ENCODE data around the gene HOXA3.
A peak's percentile ranks its signal among the peaks of the same experiment; 100 is the strongest.

Gene HOXA3

GRCh38 chr7:27142580-27143022 lies 9.8 kb downstream of the HOXA3 start:
- DNase-seq: no peak

GRCh38 chr7:27141923-27142579 lies 10.3 kb downstream of the HOXA3 start:
- no peak for DNase-seq

GRCh38 chr7:27141137-27141922 lies 11.1 kb downstream of the HOXA3 start:
- DNase-seq: no peak

GRCh38 chr7:27140126-27140857 lies 12.1 kb downstream of the HOXA3 start:
- DNase-seq: no peak

DNA sequence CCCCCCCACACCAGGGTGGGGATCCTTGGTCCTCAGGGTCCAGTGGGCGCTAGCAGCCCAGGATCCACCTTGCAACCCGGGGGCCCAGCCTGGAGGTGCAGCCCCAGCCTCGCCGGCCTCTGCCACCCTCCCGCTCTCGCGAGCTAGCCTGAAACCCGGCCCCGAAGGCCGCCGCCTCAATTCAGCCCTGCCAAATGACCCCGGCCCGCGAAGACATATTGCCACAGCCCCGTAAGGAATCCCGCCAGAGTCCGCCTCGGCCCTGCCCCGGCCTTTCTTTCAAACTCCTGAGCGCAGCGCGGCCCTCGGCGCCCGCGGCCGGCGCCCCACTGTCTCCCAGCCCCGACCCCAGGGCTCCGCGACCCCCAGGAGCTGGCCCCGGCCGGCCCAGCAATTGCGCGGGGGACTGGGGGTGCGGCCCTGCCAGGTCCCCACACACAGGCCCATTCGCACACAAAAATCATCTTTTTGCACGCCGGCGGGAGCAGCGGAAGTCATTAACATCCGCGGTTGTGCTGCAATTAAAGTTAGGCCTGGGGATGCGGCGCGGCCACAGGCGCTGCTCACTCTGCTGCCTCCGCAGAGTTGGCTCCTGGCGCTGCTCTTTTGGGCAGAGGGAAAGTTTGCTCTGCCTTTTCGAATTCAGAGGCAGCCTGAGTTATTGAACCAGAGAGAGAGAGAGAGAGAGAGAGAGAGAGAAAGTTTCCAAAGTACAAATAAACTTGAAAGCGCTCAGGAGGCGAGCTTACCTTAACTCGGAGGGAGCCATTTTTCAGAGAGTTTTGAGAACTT lies 12.9 kb downstream of the HOXA3 start:
- no peak for DNase-seq

- DNase-seq: no peak
Observed at GRCh38 chr7:27138985-27139333, 13.4 kb downstream of the HOXA3 start.

- no peak for DNase-seq
Observed at GRCh38 chr7:27138472-27138871, 13.9 kb downstream of the HOXA3 start.

DNA sequence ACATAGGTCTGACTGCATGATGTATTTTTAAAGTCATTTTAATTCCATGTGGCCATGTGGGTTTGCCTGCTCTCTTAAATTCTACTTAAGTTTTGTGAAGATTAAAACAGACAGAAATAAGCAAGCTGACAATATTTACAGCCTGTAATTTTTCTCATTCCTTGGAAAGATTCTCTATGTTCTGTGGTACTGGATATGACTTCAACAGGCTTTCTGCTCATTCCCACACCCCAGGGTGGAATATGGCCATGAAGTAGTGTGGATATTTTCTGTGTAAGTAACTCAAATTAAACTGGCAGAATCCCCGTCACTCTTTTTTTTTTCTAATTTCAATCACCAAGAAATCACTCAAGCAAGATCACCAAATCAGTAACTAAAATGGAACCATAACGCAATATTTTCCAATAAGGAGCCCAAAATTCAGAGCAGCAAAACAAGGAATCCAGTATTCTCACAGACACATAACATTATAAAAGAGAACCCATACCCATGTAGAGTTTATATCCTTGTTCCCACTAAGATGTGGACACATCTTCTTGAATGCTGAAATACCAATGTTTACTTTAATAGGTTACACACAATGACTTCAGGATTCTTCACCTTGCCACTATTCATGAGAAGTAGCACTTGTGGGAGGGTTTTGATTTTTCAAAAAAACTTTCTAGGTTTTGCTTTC lies 14.6 kb downstream of the HOXA3 start:
- DNase-seq: no peak

GRCh38 chr7:27134392-27134791 lies 18.0 kb downstream of the HOXA3 start:
- DNase-seq: peak; percentile 9 to 18

DNA sequence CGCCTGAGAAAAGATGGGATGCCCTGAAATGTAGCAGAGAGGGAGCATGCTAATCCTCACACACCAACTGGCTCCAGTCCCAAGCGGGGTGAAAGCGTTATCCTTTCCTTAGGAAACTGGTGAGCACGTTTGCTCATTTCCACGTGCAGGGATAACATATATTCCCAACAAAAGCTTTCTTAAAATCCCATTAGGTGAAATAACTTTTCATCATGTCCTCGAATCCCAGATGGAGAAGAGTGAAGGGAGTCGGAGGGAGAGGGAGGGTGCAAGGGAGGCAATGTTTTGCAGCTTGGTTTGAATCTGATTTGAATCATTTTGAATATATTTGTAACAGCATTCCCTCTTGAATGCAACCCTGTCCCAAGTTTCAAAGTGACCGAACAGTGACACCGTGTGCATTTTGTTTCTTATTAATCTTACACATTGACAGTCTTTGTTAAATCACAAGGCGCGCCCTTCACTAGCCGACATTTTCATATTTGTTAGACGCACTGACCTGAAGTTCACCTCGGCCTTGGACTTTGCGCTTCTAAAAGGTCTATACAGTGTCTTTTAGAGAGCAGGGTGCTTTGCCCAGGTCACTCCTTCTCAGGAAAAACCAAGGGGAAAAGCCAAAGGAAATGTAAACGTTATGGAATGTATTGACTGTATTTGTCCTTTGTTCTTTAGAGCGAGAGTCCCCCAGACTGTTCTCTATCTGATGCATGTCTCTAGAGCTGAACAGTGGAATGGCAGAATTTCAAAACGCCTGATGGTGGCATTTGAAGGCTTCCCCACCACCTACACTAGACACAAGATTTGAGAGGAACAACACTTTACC lies 18.8 kb downstream of the HOXA3 start:
- DNase-seq: no peak

DNA sequence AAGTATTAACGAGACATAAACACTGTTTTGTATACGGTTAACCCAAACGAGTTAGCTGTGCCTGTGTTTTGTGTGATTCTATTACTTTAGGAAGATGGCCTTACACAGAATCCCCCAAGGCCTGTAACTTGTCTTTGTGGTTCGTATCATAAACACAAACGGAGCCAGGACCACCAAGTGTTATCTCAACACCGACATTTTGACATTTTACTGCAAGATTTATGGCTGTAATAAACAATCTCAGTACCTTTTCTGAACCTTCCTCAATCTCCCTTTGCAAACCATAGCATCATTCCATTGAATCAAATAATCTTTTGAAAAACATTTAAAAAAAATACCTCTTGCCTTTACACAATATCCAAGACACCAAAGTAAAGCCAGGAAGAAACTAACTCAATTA lies 19.4 kb downstream of the HOXA3 start:
- DNase-seq: no peak

GRCh38 chr7:27132214-27132613 lies 20.2 kb downstream of the HOXA3 start:
- no peak for DNase-seq

DNA sequence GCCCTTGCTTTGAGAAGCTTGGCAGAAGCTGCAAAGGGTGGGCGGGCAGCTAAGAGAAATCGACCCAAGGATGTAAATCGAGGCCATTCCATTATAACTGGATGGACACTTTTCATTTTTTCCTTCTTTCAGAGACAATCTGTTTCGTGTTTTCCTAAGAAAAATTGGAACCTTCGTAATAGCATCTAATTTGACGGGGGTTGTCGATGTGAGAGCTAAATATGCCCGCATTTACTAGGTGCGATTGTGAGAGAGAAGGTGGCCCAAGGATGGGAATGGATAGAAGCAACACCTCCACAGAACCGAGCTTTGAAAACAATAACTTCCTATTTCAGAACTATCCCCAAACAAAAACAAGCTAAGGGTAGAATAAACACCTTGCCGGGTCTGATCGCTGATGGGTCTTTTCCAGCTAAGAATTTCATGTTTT lies 21.0 kb downstream of the HOXA3 start:
- no peak for DNase-seq

DNA sequence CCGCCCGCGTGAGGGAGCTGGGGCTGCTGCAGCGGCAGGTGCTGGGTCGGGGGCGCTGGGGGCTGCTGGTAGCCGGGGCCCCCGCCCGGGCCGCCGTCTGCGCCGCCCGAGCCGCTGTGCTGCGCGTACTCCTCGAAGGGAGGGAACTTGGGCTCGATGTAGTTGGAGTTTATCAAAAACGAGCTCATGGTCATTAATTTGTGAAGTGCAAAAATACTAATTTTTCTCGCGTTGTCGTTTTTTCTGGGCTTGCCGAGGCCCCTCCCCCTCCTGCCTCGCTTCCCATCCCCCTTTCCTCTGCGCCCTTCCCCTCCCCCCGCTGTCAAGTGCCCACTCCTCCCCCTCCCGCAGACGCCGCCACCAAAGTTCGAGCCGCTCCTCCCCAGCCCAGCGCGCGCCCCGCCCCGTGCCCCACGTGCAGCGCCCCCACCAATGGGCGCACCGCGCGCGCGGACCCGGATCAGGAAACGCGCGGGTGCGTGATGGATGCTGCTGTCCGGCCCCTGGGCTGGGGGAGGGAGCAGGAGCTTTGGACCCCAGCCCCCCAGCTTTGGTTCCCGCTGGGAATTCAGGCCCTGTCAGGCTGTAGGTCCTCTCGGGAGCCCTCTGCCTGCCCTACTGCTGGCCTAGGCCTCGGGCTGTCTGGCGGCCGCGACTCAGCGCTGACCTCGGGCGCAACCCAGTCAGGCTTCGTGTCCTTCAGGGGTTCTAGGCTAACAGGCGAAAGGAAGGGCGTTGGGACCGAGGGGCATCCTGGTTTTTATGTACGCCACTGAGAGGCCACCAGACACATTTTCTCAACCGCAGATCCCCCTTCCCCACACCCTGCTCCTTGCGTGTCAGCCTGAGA lies 21.6 kb downstream of the HOXA3 start, which contains the start of gene HOXA4:
Gene HOXA4, minus strand, starts transcription at position 218 of the 850 bp plus-strand sequence. Its CDS starts 24 bp downstream, at position 194.
- DNase-seq: no peak

GRCh38 chr7:27129729-27130539 lies 22.4 kb downstream of the HOXA3 start:
- DNase-seq: no peak

- DNase-seq: no peak
Observed at GRCh38 chr7:27128776-27129728, 23.3 kb downstream of the HOXA3 start.

GRCh38 chr7:27128034-27128433 lies 24.3 kb downstream of the HOXA3 start:
- DNase-seq: no peak
